H9 (cell line): ENCODE data around the gene INTS4. TPM values are rescaled to one million over a fixed set of nuclear protein-coding genes. Genes with fewer than 3 reads are reported as not detected.

Experiments used
- DNase-seq: peaks from one replicate; pipeline ENCODE4 v3.0.0-alpha.2; 2017
- H2AFZ ChIP-seq: one replicate; pipeline ENCODE4 v1.6.1; 2013; ENCODE audit warnings: mild to moderate bottlenecking, low read length, control low read depth, moderate library complexity
- H2AK5ac ChIP-seq: 2 replicates; pipeline ENCODE4 v1.6.1; 2013; ENCODE audit warnings: low read length, control low read depth, mixed read lengths; ENCODE audit not compliant: insufficient read length
- H2BK120ac ChIP-seq: one replicate; pipeline ENCODE4 v1.6.1; 2013; ENCODE audit warnings: low read depth, mild to moderate bottlenecking, low read length, control low read depth, inconsistent platforms; ENCODE audit not compliant: poor library complexity, severe bottlenecking
- H2BK12ac ChIP-seq: 2 replicates; pipeline ENCODE4 v1.6.1; 2013; ENCODE audit warnings: low read length, control low read depth, mixed read lengths, low read depth; ENCODE audit not compliant: insufficient read length
- H2BK15ac ChIP-seq: 2 replicates; pipeline ENCODE4 v1.6.1; 2013; ENCODE audit warnings: low read depth, low read length, control low read depth
- H2BK20ac ChIP-seq: one replicate; pipeline ENCODE4 v1.6.1; 2013; ENCODE audit warnings: low read depth, mild to moderate bottlenecking, low read length, control low read depth, inconsistent platforms; ENCODE audit not compliant: poor library complexity, severe bottlenecking
- H2BK5ac ChIP-seq: 2 replicates; pipeline ENCODE4 v1.6.1; 2013; ENCODE audit warnings: low read length, control low read depth, mixed read lengths; ENCODE audit not compliant: insufficient read length
- H3K14ac ChIP-seq: 2 replicates; pipeline ENCODE4 v1.6.1; 2013; ENCODE audit warnings: low read length, control low read depth; ENCODE audit not compliant: insufficient read depth
- H3K18ac ChIP-seq: 2 replicates; pipeline ENCODE4 v1.6.1; 2013; ENCODE audit warnings: low read depth, mild to moderate bottlenecking, mixed read lengths, low read length, control low read depth; ENCODE audit not compliant: insufficient read length
- H3K23ac ChIP-seq: 2 replicates; pipeline ENCODE4 v1.6.1; 2013; ENCODE audit warnings: low read length, control low read depth, mixed read lengths, low read depth; ENCODE audit not compliant: insufficient read length
- H3K23me2 ChIP-seq: 2 replicates; pipeline ENCODE4 v1.6.1; 2013; ENCODE audit warnings: low read depth, mild to moderate bottlenecking, mixed read lengths, low read length, control low read depth; ENCODE audit not compliant: insufficient read length, poor library complexity, severe bottlenecking
- H3K27ac ChIP-seq: 2 replicates; pipeline ENCODE4 v1.5.1; 2013; ENCODE audit warnings: low read length, control low read depth, mixed read lengths, low read depth; ENCODE audit not compliant: insufficient read length
- H3K27me3 ChIP-seq: 2 replicates; pipeline ENCODE4 v1.6.1; 2013; ENCODE audit warnings: low read length, control low read depth, inconsistent platforms; ENCODE audit not compliant: insufficient read depth
- H3K4ac ChIP-seq: 2 replicates; pipeline ENCODE4 v1.6.1; 2013; ENCODE audit warnings: low read depth, mild to moderate bottlenecking, control low read depth, inconsistent platforms, low read length, moderate library complexity
- H3K4me1 ChIP-seq: 2 replicates; pipeline ENCODE4 v1.6.1; 2013; ENCODE audit warnings: low read length, control low read depth, inconsistent platforms; ENCODE audit not compliant: insufficient read depth
- H3K4me2 ChIP-seq: 2 replicates; pipeline ENCODE4 v1.6.1; 2013; ENCODE audit warnings: low read length, control low read depth, mixed read lengths; ENCODE audit not compliant: insufficient read length, insufficient read depth
- H3K56ac ChIP-seq: 2 replicates; pipeline ENCODE4 v1.6.1; 2013; ENCODE audit warnings: low read depth, mild to moderate bottlenecking, mixed read lengths, low read length, control low read depth; ENCODE audit not compliant: insufficient read length
- H3K79me1 ChIP-seq: 2 replicates; pipeline ENCODE4 v1.6.1; 2013; ENCODE audit warnings: low read depth, mild to moderate bottlenecking, moderate library complexity, low read length, control low read depth, inconsistent platforms; ENCODE audit not compliant: insufficient read depth, poor library complexity, severe bottlenecking
- H3K79me2 ChIP-seq: 2 replicates; pipeline ENCODE4 v1.6.1; 2013; ENCODE audit warnings: low read length, control low read depth, inconsistent platforms; ENCODE audit not compliant: insufficient read depth
- H3K9ac ChIP-seq: 2 replicates; pipeline ENCODE4 v1.6.1; 2013; ENCODE audit warnings: low read length, control low read depth, mixed read lengths; ENCODE audit not compliant: insufficient read length; ENCODE audit errors: extremely low read depth
- H3K9me3 ChIP-seq: one replicate; pipeline ENCODE4 v1.6.1; 2013; ENCODE audit warnings: low read depth, low read length, inconsistent platforms; ENCODE audit not compliant: control insufficient read depth
- H3T11ph ChIP-seq: one replicate; pipeline ENCODE4 v1.6.1; 2013; ENCODE audit warnings: mild to moderate bottlenecking, low read length, control low read depth, inconsistent platforms
- H4K20me1 ChIP-seq: one replicate; pipeline ENCODE4 v1.6.1; 2013; ENCODE audit not compliant: control insufficient read depth, insufficient read length, insufficient read depth
- H4K5ac ChIP-seq: 2 replicates; pipeline ENCODE4 v1.6.1; 2013; ENCODE audit warnings: low read depth, mild to moderate bottlenecking, mixed read lengths, low read length, control low read depth; ENCODE audit not compliant: insufficient read length
- H4K8ac ChIP-seq: replicated peaks from 2 replicates; pipeline ENCODE4 v1.6.1; 2013; ENCODE audit warnings: low read length, control low read depth, mixed read lengths, low read depth; ENCODE audit not compliant: insufficient read length
- H4K91ac ChIP-seq: 2 replicates; pipeline ENCODE4 v1.6.1; 2013; ENCODE audit warnings: low read depth, mild to moderate bottlenecking, moderate library complexity, mixed read lengths, low read length, control low read depth; ENCODE audit not compliant: insufficient read length
- H3K27ac Mint-ChIP-seq, 3 experiments: 2 replicates in 2 of 3; 3 replicates in 1 of 3; pipeline ENCODE4 v1.8.0; 2020 to 2021; ENCODE audit warnings: mixed read lengths in 3 of 3, mild to moderate bottlenecking in 1 of 3, moderate library complexity in 1 of 3
- H3K27me3 Mint-ChIP-seq: 2 replicates; pipeline ENCODE4 v1.8.0; 2021; ENCODE audit warnings: low read depth, mild to moderate bottlenecking, moderate library complexity, mixed read lengths
- H3K36me3 Mint-ChIP-seq, 3 experiments: 2 replicates in 2 of 3; 3 replicates in 1 of 3; pipeline ENCODE4 v1.8.0; 2020 to 2021; ENCODE audit warnings: low read depth in 3 of 3, mixed read lengths in 3 of 3; ENCODE audit not compliant: insufficient read depth in 1 of 3
- H3K4me1 Mint-ChIP-seq, 2 experiments: 2 replicates each; pipeline ENCODE4 v1.8.0; 2020; ENCODE audit warnings: mixed read lengths in 2 of 2
- H3K4me3 Mint-ChIP-seq, 2 experiments: 2 replicates in 1 of 2; 3 replicates in 1 of 2; pipeline ENCODE4 v1.8.0; 2020 to 2021; ENCODE audit warnings: mild to moderate bottlenecking in 2 of 2, mixed read lengths in 2 of 2, moderate library complexity in 1 of 2
- H3K9me3 Mint-ChIP-seq, 2 experiments: 2 replicates in 1 of 2; 3 replicates in 1 of 2; pipeline ENCODE4 v1.8.0; 2020; ENCODE audit warnings: mild to moderate bottlenecking in 2 of 2, mixed read lengths in 2 of 2, moderate library complexity in 1 of 2
- CTCF ChIP-seq: fragments of 200-600 bp; sonication (generic); conservative IDR thresholded peaks from 3 replicates; pipeline ENCODE4 v1.8.0; 2021; ENCODE audit warnings: antibody characterized with exemption, mild to moderate bottlenecking
- WGBS: extraction: QIAGEN DNeasy Blood & Tissue Kit; methylation state at CpG from one replicate; pipeline ENCODE4 v1.1.7; 2013; ENCODE audit warnings: missing lambda C conversion rate, low lambda C conversion rate, mixed read lengths; ENCODE audit not compliant: insufficient read length; ENCODE audit errors: extremely low coverage; 5-methylcytosine and 5-hydroxymethylcytosine counted together
- total RNA-seq: library from RNA; stranded (reverse); gene quantifications from 2 replicates; pipeline ENCODE4 v1.2.1, GENCODE V29; 2021

Gene INTS4
- total RNA-seq, 1 experiment from 2014 or later, result 38.6 TPM

GRCh38 chr11:78027759-78028158 lies 33.3 kb upstream of the INTS4 start:
- H4K91ac ChIP-seq, result no peak overlapping the region
- Mint-ChIP-seq H3K36me3 (no peaks in the 10 kb centered on the region; a peak in 1 of 7 replicates), H3K9me3 (peaks cover 0 to 5% of the 10 kb centered on the region in 2 experiments; a peak in 2 of 5 replicates), H3K27me3 (no peaks in the 10 kb centered on the region), H3K4me3 (no peak overlapping the region), H3K27ac (no peak overlapping the region), H3K4me1 (peaks cover 6 to 13% of the 10 kb centered on the region in 2 experiments)
- H2AFZ ChIP-seq, result no peak overlapping the region
- no peak overlapping the region for H3K18ac ChIP-seq
- no peak overlapping the region for H4K5ac ChIP-seq
- no peak overlapping the region for H2BK120ac ChIP-seq
- no peaks in the 10 kb centered on the region for H3K27me3 ChIP-seq
- H2BK15ac ChIP-seq, result no peak overlapping the region
- no peaks in the 10 kb centered on the region for H3K79me2 ChIP-seq
- H3K4me2 ChIP-seq, result no peak overlapping the region
- H3K27ac ChIP-seq, result no peak overlapping the region
- H3T11ph ChIP-seq, result no peak overlapping the region
- no peak overlapping the region for H2AK5ac ChIP-seq
- H3K23ac ChIP-seq, result no peak overlapping the region
- no peak for DNase-seq
- H3K23me2 ChIP-seq, result peaks cover 5% of the 10 kb centered on the region
- no peak overlapping the region for H2BK20ac ChIP-seq
- no peak overlapping the region for H2BK12ac ChIP-seq
- no peaks in the 10 kb centered on the region for H3K79me1 ChIP-seq
- H3K9ac ChIP-seq, result no peak overlapping the region
- H3K4me1 ChIP-seq, result no peaks in the 10 kb centered on the region
- H4K20me1 ChIP-seq, result no peaks in the 10 kb centered on the region
- H4K8ac ChIP-seq, result no peak overlapping the region
- no peak overlapping the region for H2BK5ac ChIP-seq
- no peaks in the 10 kb centered on the region for H3K9me3 ChIP-seq
- WGBS, result no CpG with 5 or more reads among the region's 2 CpGs
- no peak overlapping the region for H3K4ac ChIP-seq
- TF ChIP-seq CTCF, result no peak
- H3K14ac ChIP-seq, result no peak overlapping the region
- no peak overlapping the region for H3K56ac ChIP-seq
